B cell (primary cell): Measurements from ENCODE around the gene NDUFAF2.

Experiments used
- CTCF ChIP-seq: fragments of 200-600 bp; IDR thresholded peaks from one replicate; pipeline ENCODE4 v1.8.0; 2022; ENCODE audit warnings: antibody characterized with exemption, mild to moderate bottlenecking
- EZH2 ChIP-seq: IDR thresholded peaks from 2 replicates; pipeline ENCODE4 v1.6.1; 2012; ENCODE audit warnings: borderline replicate concordance, low read depth, mild to moderate bottlenecking, moderate library complexity, low read length; ENCODE audit not compliant: insufficient read depth, poor library complexity, severe bottlenecking

- TF ChIP-seq CTCF (no peak), EZH2 (no peak)
Observed at GRCh38 chr5:61137835-61138234, 192.8 kb downstream of the NDUFAF2 start.
